IPS DF 6.9 (cell line): ENCODE data around the gene GALK2.
"Not testable (repeated sequence)": the region's sequence is repeated elsewhere in the genome, so short reads cannot be mapped to it uniquely, and the experiment has no call there.

Source experiments
- DNase-seq: peaks from one replicate; pipeline ENCODE4 v3.0.0-alpha.2; 2013; ENCODE audit warnings: low read depth, low spot score
- H3K27ac ChIP-seq: one replicate; pipeline ENCODE4 v1.5.1; 2013; ENCODE audit warnings: low read length, control low read depth
- H3K27me3 ChIP-seq: 2 replicates; pipeline ENCODE4 v1.6.1; 2013; ENCODE audit warnings: mild to moderate bottlenecking, low read length; ENCODE audit not compliant: control insufficient read depth, insufficient read depth
- H3K36me3 ChIP-seq: 2 replicates; pipeline ENCODE4 v1.6.1; 2013; ENCODE audit warnings: low read length; ENCODE audit not compliant: control insufficient read depth, insufficient read depth
- H3K4me1 ChIP-seq: 2 replicates; pipeline ENCODE4 v1.6.1; 2013; ENCODE audit warnings: low read length; ENCODE audit not compliant: control insufficient read depth, insufficient read depth
- H3K4me3 ChIP-seq: 2 replicates; pipeline ENCODE4 v1.5.1; 2013; ENCODE audit warnings: mild to moderate bottlenecking, low read length
- H3K9me3 ChIP-seq: 2 replicates; pipeline ENCODE4 v1.6.1; 2013; ENCODE audit warnings: low read length, inconsistent platforms; ENCODE audit not compliant: control insufficient read depth, insufficient read depth
- WGBS: extraction: QIAGEN DNeasy Blood & Tissue Kit; methylation state at CpG from one replicate; pipeline ENCODE4 v1.1.7; 2013; ENCODE audit warnings: mixed read lengths, missing lambda C conversion rate; ENCODE audit not compliant: insufficient read length, insufficient coverage; 5-methylcytosine and 5-hydroxymethylcytosine counted together

GALK2 gene

GRCh38 chr15:49330166-49330565, 160.1 kb downstream of the GALK2 start:
- Histone ChIP-seq H3K27me3 (no peaks in the 10 kb centered on the region), H3K4me3 (no peak overlapping the region), H3K4me1 (peaks cover 5% of the 10 kb centered on the region; the same call in 1 of the 2 replicates), H3K36me3 (no peaks in the 10 kb centered on the region), H3K9me3 (no peaks in the 10 kb centered on the region), H3K27ac (no peak overlapping the region)
- no peak for DNase-seq

DNA sequence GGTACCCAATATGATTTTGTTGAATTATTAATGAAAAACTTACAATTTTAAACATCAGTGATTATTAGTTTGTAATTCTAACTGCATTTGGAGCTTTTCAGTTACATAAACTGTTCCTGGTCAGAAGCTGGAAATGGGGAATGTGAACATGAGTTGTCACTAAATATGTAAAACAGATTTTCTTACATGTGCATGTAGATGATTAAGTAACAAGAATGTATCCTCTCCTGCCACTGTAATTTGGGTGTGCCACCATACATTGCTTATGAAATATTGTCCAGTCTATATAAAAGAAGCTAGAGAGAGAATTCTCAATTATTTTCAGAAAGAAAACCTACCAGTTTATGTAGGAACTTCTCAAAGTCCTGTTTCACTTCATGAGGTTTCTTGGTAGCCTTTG, 161.4 kb downstream of the GALK2 start:
- Histone ChIP-seq H3K4me3 (no peak overlapping the region), H3K9me3 (no peaks in the 10 kb centered on the region), H3K4me1 (peaks cover 5% of the 10 kb centered on the region; the same call in 1 of the 2 replicates), H3K27ac (no peak overlapping the region), H3K27me3 (no peaks in the 10 kb centered on the region), H3K36me3 (no peaks in the 10 kb centered on the region)
- no peak for DNase-seq

DNA sequence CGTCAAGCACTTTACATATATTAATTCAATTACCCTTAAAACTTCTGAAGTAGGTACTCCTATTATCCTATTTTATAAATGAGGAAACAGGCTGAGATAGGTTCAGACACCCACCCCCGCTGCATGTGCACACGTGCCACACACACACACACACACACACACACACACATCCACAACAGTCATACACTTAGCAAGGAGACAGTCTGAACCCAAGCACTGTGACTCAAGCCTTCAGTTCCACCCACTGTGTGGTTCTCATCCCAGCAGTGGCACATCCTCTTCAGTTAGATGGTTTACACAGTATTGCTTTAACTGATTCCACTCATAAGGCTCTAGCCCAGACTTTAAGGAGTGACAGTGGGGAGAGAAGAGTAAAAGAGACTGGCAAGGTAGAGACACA, 161.9 kb downstream of the GALK2 start:
- Histone ChIP-seq H3K4me3 (no peak overlapping the region), H3K27ac (no peak overlapping the region), H3K36me3 (no peaks in the 10 kb centered on the region), H3K9me3 (no peaks in the 10 kb centered on the region), H3K27me3 (no peaks in the 10 kb centered on the region), H3K4me1 (peaks cover 5% of the 10 kb centered on the region; the same call in 1 of the 2 replicates)
- no peak for DNase-seq
- WGBS = 100% methylated on average over 1 of the region's 3 CpGs

DNA sequence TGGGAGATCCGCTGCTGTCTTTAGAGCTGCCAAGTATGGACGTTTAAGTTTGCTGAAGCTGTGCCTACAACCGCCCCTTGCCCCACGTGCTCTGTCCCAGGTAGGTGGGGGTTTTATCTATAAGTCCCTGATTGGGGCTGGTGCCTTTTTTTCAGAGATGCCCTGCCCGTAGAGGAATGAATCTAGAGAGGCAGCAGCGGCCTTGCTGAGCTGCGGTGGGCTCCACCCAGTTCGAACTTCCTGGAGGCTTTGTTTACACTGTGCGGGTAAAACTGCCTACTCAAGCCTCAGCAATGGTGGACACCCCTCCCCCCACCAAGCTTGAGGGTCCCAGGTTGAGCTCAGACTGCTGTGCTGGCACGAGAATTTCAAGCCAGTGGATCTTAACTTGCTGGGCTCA, 169.6 kb downstream of the GALK2 start:
- Histone ChIP-seq H3K27me3 (no peaks in the 10 kb centered on the region), H3K4me1 (no peaks in the 10 kb centered on the region), H3K4me3 (no peak overlapping the region), H3K36me3 (no peaks in the 10 kb centered on the region), H3K9me3 (no peaks in the 10 kb centered on the region), H3K27ac (no peak overlapping the region)
- no peak for DNase-seq
- no CpG with 5 or more reads among the region's 10 CpGs for WGBS

GRCh38 chr15:49343546-49343945, 173.5 kb downstream of the GALK2 start:
- H3K27me3 ChIP-seq = no peaks in the 10 kb centered on the region
- no peak for DNase-seq
- H3K4me3 ChIP-seq = no peak overlapping the region
- H3K36me3 ChIP-seq = no peaks in the 10 kb centered on the region
- H3K4me1 ChIP-seq = no peaks in the 10 kb centered on the region
- no peak overlapping the region for H3K27ac ChIP-seq
- no peaks in the 10 kb centered on the region for H3K9me3 ChIP-seq

DNA sequence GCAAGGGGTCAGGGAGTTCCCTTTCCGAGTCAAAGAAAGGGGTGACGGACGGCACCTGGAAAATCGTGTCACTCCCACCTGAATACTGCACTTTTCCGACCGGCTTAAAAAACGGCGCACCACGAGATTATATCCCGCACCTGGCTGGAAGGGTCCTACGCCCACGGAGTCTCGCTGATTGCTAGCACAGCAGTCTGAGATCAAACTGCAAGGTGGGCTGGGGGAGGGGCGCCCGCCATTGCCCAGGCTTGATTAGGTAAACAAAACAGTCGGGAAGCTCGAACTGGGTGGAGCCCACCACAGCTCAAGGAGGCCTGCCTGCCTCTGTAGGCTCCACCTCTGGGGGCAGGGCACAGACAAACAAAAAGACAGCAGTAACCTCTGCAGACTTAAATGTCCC, 184.4 kb downstream of the GALK2 start:
- no CpG with 5 or more reads among the region's 17 CpGs for WGBS
- H3K4me1 ChIP-seq, H3K9me3 ChIP-seq, H3K36me3 ChIP-seq, H3K4me3 ChIP-seq, H3K27ac ChIP-seq, DNase-seq, H3K27me3 ChIP-seq: not testable (repeated sequence)

DNA sequence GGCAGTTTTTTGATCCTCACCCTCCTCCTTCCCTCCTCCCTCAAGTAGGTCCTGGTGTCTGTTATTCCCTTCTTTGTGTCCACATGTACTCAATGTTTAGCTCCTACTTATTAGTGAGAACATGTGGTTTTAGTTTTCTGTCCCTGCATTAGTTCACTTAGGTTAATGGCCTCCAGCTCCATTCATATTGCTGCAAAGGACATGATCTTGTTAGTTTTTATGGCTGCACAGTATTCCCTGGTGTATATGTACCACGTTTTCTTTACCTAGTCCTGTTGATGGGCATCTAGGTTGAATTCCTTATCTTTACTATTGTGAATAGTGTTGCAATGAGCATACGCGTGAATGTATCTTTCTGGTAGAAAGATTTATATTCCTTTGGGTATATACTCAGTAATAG, 191.3 kb downstream of the GALK2 start:
- H3K4me1 ChIP-seq = no peaks in the 10 kb centered on the region
- no peaks in the 10 kb centered on the region for H3K36me3 ChIP-seq
- H3K27me3 ChIP-seq = no peaks in the 10 kb centered on the region
- no peaks in the 10 kb centered on the region for H3K9me3 ChIP-seq
- no peak overlapping the region for H3K27ac ChIP-seq
- no CpG with 5 or more reads among the region's 3 CpGs for WGBS
- DNase-seq = no peak
- no peak overlapping the region for H3K4me3 ChIP-seq

- no peak for DNase-seq
- H3K9me3 ChIP-seq = no peaks in the 10 kb centered on the region
- H3K36me3 ChIP-seq = no peaks in the 10 kb centered on the region
- no CpG with 5 or more reads among the region's 22 CpGs for WGBS
- H3K27ac ChIP-seq = no peak overlapping the region
- H3K4me3 ChIP-seq = no peak overlapping the region
- H3K27me3 ChIP-seq = no peaks in the 10 kb centered on the region
- H3K4me1 ChIP-seq = no peaks in the 10 kb centered on the region
Observed at GRCh38 chr15:49366496-49366895, 196.4 kb downstream of the GALK2 start.

- no peaks in the 10 kb centered on the region; the same call in 1 of the 2 replicates for H3K4me1 ChIP-seq
- H3K4me3 ChIP-seq = no peak overlapping the region
- no peak for DNase-seq
- no peaks in the 10 kb centered on the region for H3K9me3 ChIP-seq
- no peaks in the 10 kb centered on the region for H3K36me3 ChIP-seq
- H3K27me3 ChIP-seq = no peaks in the 10 kb centered on the region
- WGBS = no CpG with 5 or more reads among the region's 1 CpG
- H3K27ac ChIP-seq = no peak overlapping the region
Observed at GRCh38 chr15:49370782-49371181, 200.7 kb downstream of the GALK2 start.

- H3K27ac ChIP-seq = no peak overlapping the region
- no peaks in the 10 kb centered on the region for H3K36me3 ChIP-seq
- no peak overlapping the region for H3K4me3 ChIP-seq
- no peaks in the 10 kb centered on the region; the same call in 1 of the 2 replicates for H3K4me1 ChIP-seq
- WGBS = no CpG with 5 or more reads among the region's 1 CpG
- peak; percentile 16 for DNase-seq
- H3K9me3 ChIP-seq = no peaks in the 10 kb centered on the region
- no peaks in the 10 kb centered on the region for H3K27me3 ChIP-seq
Observed at GRCh38 chr15:49372366-49372765, 202.3 kb downstream of the GALK2 start.

- no CpG with 5 or more reads among the region's 4 CpGs for WGBS
- Histone ChIP-seq H3K27me3 (no peaks in the 10 kb centered on the region), H3K36me3 (no peaks in the 10 kb centered on the region), H3K27ac (no peak overlapping the region), H3K4me1 (peaks cover 1% of the 10 kb centered on the region), H3K4me3 (no peak overlapping the region), H3K9me3 (no peaks in the 10 kb centered on the region)
- no peak for DNase-seq
Observed at GRCh38 chr15:49379996-49380395, 209.9 kb downstream of the GALK2 start.
